Measurements from ENCODE around the gene DNAJC3.
"Not testable (repeated sequence)": the region's sequence is repeated elsewhere in the genome, so short reads cannot be mapped to it uniquely, and the experiment has no call there.

Gene DNAJC3

DNA sequence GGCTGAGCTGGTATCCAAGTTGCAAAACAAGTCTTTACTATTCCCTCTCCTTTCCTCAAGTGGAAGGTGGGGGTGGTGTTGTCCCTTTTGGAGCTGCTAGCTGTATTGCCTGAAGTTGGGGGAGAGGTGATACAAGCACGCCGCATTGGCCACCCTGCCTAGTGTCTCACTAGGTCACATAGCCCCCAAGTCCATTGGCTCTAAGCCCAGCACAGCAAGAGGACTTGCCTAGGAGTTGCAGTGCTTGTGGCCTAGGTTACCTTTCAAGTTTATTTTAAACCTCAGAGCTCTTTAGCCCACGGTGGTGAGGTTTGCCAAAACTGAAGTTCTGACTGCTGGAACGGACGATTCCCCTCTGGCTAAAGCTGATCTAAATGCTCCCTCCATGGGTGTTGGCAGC lies 5.3 kb upstream of the DNAJC3 start:
- no peak for DNase-seq (ENCODE audit: low read depth in 1 of 2, low spot score in 1 of 2)

DNA sequence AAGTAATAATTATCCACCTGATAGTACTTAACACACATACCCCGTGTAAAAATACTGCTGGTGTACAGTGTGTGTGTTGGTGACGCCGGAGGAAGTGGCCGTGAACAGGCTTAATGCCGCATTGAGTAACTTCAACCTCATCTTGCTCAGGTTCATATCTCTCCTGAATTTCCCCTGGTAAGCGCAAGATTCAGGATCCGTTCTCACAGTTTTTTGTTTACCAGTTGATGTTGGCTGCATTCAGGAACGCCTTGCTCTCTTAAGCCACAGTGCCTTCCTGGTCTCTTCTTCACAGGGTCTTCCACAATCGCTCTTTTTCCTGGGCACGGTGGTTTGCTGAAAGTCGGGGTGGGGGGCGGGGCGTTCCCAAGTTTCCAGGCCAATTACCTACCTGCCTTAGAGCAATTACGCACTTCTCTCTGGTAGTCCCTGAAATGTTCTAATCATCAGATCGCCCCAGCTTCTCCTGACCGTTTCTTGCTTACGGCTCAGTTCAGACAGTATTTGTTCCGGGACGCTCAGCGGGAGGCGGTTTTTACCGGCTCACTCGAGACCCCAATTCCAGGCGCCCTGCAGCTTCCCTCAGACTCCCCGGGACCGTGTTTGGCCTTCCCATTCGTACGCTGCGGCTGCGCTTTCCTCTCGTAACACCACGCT lies 706 bp upstream of the DNAJC3 start:
- peak in 1 of 2 donors; percentile 4 for DNase-seq (ENCODE audit: low read depth in 1 of 2, low spot score in 1 of 2)

DNA sequence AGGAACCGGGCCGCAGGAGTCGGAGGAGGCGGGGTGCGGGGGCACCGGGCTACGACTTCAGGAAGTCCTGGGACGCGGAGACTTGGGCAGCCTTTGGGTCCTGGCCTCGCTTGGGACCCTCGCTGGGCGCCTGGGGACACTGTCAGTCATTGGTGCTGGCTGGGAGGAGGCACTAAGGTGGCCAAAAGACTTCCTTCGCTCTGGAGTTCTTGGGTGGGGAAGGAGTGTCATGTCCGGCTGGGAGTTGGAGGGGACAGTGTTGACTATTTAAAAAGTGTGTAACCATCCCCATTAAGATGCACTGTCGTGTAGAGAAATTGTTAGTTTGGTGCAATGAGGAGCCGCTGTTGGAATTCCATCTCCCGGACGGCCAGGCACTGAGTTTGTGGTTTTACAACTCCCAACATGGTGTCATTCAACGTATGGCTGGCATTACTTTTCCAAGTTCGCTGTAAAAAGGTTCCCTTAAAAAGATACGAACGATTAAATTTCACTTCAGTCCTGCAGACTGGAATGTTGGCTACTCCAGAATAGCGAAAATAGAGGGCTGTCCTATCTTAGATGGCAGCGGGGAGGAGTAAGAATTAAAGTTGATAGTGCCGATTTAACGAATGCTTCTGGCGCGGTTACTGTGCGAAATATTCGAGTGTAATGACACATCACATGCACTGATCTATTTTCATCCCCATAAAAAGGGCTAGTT lies 776 bp downstream of the DNAJC3 start:
- no peak for DNase-seq (ENCODE audit: low read depth in 1 of 2, low spot score in 1 of 2)

GRCh38 chr13:95678967-95679366 lies 2.0 kb downstream of the DNAJC3 start:
- DNase-seq (ENCODE audit: low read depth in 1 of 2, low spot score in 1 of 2) = no peak

DNA sequence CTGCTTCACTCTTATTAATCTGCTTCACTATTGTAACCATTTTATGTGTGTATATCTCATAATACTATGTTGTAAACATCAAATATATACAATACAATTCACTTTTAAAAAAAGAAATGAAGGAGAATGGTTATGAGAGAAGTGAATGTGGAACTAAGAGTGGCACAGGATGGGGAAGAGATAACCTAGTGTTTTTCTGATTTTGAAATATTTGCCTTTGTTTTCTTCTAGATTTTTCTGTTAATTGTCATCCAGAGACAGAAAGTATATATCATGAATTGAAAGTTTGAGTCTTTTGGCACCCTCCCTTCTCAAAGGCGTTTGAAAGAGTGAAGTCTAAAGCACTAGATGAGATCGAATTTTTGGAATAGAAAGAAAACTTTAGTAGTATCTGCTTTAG lies 2.8 kb downstream of the DNAJC3 start:
- DNase-seq (ENCODE audit: low read depth in 1 of 2, low spot score in 1 of 2) = no peak

DNA sequence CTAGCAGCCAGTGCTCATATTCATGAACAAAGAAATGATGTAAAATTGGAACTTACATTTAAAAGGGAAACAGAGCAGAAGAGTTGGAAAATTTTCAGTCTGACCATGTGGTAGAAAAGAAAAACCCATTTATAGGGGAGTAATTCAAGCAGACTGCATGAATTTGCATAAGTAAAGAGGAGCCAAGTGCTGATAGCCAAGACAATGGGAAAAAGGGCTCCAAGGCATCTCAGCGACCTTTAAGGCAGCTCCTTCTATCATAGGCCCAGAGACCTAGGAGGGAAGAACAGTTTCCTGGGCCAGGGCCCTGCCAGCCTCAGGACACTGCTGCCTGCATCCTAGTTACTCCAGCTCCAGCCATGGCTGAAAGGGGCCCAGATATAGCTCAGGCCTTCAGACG lies 7.5 kb downstream of the DNAJC3 start:
- no peak for DNase-seq (ENCODE audit: low read depth in 1 of 2, low spot score in 1 of 2)

GRCh38 chr13:95684960-95685359 lies 8.0 kb downstream of the DNAJC3 start:
- not testable (repeated sequence) for DNase-seq (ENCODE audit: low read depth in 1 of 2, low spot score in 1 of 2)

DNA sequence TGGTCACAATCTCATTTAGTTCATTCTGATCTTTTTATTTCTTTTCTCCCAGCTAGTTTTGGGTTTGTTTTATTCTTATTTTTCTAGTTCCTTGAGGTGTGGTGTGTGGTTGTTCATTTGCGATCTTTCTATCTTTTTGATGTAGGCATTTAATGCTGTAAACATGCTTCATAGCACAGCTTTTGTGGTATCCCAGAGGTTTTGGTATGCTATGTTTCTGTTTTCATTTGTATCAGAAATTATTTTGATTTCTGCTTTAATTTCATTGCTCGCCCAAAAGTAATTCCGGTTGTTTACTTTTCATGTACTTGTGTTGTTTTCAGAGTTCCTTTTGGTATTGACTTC lies 12.6 kb downstream of the DNAJC3 start:
- DNase-seq (ENCODE audit: low read depth in 1 of 2, low spot score in 1 of 2) = no peak

DNA sequence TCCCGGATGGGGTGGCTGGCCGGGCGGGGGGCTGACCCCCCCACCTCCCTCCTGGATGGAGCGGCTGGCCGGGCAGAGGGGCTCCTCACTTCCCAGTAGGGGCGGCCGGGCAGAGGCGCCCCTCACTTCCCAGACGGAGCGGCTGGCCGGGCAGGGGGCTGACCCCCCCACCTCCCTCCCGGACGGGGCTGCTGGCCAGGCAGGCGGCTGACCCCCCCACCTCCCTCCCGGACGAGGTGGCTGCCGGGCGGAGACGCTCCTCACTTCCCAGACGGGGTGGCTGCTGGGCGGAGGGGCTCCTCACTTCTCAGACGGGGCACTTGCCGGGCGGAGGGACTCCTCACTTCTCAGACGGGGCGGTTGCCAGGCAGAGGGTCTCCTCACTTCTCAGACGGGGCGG lies 14.0 kb downstream of the DNAJC3 start:
- DNase-seq (ENCODE audit: low read depth in 1 of 2, low spot score in 1 of 2) = not testable (repeated sequence)

DNA sequence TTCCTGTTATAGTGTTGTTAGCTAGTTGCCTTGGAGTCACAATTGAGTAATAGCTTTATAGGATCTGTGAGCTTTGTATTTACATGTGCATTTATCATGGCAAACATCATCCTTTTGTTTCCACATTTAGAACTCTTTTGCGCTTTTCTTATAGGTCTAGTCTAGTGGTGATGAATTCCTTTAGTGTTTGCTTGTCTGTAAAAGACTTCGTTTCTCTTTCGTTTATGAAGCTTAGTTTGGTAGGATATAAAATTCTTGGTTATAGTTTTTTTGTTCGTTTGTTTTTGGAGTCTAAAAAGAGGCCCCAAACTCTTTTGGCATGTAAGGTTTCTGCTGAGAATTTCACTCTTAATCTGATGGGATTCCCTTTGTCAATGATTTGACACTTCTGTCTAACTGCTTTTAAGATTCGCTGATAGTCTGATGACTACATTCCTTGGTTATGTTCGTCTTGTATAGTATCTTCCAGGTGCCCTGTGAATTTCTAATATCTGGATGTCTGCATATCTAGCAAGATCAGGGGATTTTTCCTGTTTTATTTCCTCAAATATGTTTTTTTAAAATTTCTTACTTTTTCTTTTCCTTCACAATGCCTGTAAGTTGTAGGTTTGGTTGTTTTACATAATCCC lies 20.2 kb downstream of the DNAJC3 start:
- no peak for DNase-seq (ENCODE audit: low read depth in 1 of 2, low spot score in 1 of 2)

DNA sequence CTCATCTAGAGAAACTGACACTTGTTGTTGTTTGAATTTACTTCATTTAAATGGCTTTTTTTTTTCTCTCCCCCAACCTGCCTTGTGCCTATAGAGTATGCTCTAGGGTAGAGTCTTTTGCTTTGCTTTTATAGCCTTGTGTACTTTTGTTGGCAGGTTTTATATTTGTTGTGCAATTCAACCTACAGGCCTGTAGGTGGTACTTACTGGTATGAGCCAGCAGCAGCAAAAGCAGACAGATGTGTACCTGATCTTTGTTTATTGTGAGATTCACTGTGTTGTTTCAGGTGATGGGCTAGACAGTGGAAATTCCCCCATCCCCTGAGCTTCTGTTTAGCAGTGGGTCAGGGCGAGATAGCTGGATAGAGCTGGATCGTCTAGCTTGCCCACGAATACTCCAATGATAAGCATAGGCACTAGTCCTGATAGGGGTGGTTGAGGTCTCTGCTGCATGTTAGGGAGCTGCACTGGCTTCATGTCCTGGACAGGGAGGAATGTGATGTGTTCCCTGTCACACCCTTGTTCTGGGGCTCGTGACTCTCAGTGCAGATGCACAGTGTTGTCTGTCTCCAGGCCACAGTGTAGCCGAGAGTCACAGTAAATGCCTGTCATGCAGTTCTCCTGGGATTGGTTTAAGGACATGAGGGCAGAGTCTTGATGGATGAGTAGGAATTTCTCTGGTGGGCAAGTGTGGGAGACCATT lies 21.3 kb downstream of the DNAJC3 start:
- DNase-seq (ENCODE audit: low read depth in 1 of 2, low spot score in 1 of 2) = no peak

DNA sequence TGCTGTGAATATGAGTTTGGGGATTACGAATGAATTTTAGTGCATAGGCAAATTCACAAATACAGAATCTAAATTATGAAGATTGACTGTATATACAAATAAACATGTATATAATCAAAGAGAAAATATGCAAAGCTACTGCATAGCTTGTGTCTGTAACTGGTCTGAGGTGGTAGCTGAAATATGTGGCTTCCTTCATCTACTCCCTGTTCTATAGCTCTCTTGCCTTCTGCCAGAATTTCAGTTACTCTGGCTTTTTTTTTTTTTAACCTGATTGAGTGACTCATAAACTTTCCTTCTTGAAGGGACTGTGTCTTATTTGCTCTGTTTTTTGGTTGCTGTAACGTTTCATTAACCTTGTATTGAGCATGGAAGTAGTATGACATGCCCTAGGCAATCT lies 26.6 kb downstream of the DNAJC3 start:
- no peak for DNase-seq (ENCODE audit: low read depth in 1 of 2, low spot score in 1 of 2)

DNA sequence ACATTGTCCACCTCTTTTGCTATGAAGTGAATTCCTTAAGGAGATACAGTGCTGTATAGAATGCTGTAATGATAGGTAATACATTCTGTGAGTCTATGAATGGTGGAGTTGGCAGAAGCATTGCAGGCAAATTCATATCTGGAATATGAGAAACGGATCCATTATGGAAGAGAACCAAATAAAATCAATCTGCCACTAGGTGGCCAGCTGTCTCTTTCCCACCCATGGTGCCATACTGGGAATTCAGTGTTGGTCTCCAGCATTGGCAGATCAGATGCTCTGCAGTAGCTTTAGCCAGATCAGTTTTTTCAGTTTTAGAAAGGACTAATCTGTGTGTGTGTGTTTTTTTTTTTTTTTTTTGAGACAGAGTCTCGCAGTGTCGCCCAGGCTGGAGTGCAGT lies 27.6 kb downstream of the DNAJC3 start:
- no peak for DNase-seq (ENCODE audit: low read depth in 1 of 2, low spot score in 1 of 2)

- no peak for DNase-seq (ENCODE audit: low read depth in 1 of 2, low spot score in 1 of 2)
Measured at GRCh38 chr13:95706356-95706755, 29.4 kb downstream of the DNAJC3 start.

- DNase-seq (ENCODE audit: low read depth in 1 of 2, low spot score in 1 of 2) = no peak
Measured at GRCh38 chr13:95707035-95707434, 30.1 kb downstream of the DNAJC3 start.

DNA sequence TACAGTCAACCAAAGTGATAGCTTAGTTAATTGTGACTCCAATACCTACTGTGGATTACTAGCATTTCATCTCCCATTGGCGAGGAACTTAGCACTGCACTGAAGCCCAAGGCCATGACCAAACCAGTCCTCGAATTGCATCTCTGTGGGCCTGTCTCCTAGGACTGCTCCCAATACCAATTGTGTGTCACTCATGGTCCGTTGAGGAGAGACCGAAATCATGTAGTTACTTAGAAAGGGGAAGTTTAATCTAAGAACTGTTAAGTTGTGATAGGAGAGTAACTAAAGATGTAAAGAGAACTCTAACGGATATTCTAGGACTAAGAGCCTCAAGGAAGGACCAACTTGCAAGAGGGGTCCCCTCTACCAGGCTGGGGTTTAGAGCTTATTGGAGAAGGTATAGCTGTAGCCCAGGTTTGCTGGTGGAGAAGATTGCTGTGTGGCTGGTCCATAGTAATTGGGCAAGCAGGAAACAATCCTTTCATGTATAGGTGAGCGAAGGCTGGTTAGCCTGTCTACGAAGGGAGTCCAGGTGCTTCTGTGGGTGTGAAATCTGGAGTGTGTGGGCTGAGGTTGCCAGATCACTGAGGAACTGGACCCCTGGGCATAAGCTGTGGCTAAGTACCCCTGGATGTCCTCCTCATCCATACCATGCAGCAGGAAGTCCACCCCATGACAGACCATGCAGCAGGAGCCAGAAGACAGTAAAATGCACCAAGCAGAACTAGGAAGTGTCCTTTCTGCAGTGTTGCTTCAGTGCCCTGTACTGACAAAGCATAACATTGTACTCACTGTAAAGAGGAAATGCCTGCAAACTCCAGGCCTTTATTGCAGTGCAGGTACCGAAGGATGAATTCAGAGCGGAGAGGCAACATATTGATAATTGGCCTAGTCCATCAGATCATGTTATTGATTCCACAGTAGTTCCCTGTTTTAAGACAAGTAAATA lies 30.8 kb downstream of the DNAJC3 start:
- DNase-seq (ENCODE audit: low read depth in 1 of 2, low spot score in 1 of 2) = no peak

DNA sequence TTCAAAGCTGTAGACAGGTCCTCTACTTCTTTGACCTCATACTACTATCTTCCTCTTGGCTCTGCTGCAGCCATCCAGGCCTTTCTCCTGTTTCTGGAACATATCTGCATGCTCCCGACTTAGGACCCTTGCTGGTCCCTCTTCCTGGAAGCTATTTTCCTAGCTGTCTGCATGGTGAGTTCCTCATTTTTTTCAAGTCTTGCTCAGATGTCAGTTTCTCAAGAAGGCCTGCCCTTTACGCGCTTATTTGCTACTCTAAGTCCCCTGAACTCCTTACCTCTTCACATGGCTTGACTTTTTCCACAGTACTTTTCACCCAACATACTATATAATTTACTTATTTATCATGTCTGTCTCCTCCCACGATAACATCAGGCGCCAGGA lies 31.4 kb downstream of the DNAJC3 start:
- no peak for DNase-seq (ENCODE audit: low read depth in 1 of 2, low spot score in 1 of 2)

GRCh38 chr13:95708811-95709500 lies 32.0 kb downstream of the DNAJC3 start:
- DNase-seq (ENCODE audit: low read depth in 1 of 2, low spot score in 1 of 2) = no peak

GRCh38 chr13:95710313-95710712 lies 33.4 kb downstream of the DNAJC3 start:
- no peak for DNase-seq (ENCODE audit: low read depth in 1 of 2, low spot score in 1 of 2)

- not testable (repeated sequence) for DNase-seq (ENCODE audit: low read depth in 1 of 2, low spot score in 1 of 2)
Measured at GRCh38 chr13:95712846-95713245, 35.9 kb downstream of the DNAJC3 start.
